Spinal cord (tissue), 10 donors: ENCODE data around the gene COL25A1. TPM values are rescaled to one million over a fixed set of nuclear protein-coding genes. Genes with fewer than 3 reads are reported as not detected.

Source experiments
- DNase-seq, 6 donors: peaks; one replicate each; pipeline versions ENCODE4 v3.0.0 to v3.0.0-alpha.2; 2013 to 2015; ENCODE audit warnings: low spot score in 6 of 6, low read depth in 4 of 6
- H3K27ac ChIP-seq: one replicate; pipeline ENCODE4 v1.5.1; 2013; ENCODE audit warnings: low read depth, low read length, control low read depth
- H3K27me3 ChIP-seq: one replicate; pipeline ENCODE4 v1.6.1; 2013; ENCODE audit warnings: low read length; ENCODE audit not compliant: control insufficient read depth, insufficient read depth
- H3K36me3 ChIP-seq: one replicate; pipeline ENCODE4 v1.6.1; 2013; ENCODE audit warnings: low read length; ENCODE audit not compliant: control insufficient read depth, insufficient read depth
- H3K4me1 ChIP-seq: one replicate; pipeline ENCODE4 v1.6.1; 2013; ENCODE audit warnings: low read length; ENCODE audit not compliant: control insufficient read depth, insufficient read depth
- H3K4me3 ChIP-seq: one replicate; pipeline ENCODE4 v1.5.1; 2013; ENCODE audit warnings: low read depth, low read length, control low read depth
- H3K9me3 ChIP-seq: one replicate; pipeline ENCODE4 v1.6.1; 2013; ENCODE audit warnings: low read length; ENCODE audit not compliant: control insufficient read depth, insufficient read depth
- WGBS: methylation state at CpG from one replicate; pipeline ENCODE4 v1.1.5; 2013; ENCODE audit warnings: missing lambda C conversion rate; ENCODE audit not compliant: insufficient coverage; 5-methylcytosine and 5-hydroxymethylcytosine counted together
- polyA plus RNA-seq, 2 donors: library from polyadenylated mRNA; unstranded; fragments of 120-200 nt; gene quantifications; one replicate each; pipeline ENCODE4 v1.2.1, GENCODE V29; 2013; ENCODE audit not compliant: insufficient read length in 2 of 2
- total RNA-seq, 2 donors: library from RNA; depleted of rRNA in 1 of 2; stranded (reverse); fragments of 120-200 nt in 1 of 2; fragments of >200 nt in 1 of 2; gene quantifications; one replicate each; pipeline versions ENCODE4 v1.2.3 to v1.2.4, GENCODE V29; 2013 to 2014
- donor health status: healthy.

The COL25A1 gene
- total and polyA plus RNA-seq, 4 donors = 9.3 to 33.6 (median 13.4) TPM

DNA sequence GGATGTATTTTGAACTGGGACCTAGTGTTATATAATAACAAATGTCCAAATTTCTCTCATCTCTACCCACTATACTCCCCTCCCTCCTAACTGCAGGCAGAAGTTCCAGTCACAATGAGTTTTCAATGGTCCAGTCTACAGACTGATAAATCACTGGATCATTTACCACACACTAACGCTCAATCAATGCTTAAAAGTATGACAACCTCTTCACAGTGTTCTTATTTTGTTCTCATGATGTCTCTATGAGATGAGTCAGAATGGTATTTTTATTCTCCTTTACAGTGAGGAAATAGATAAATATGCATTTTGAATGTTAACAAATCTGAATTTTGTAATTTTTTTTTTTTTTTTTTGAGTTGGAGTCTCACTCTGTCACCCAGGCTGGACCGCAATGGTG, 455.9 kb downstream of the COL25A1 start:
- no CpG with 5 or more reads among the region's 2 CpGs for WGBS

DNA sequence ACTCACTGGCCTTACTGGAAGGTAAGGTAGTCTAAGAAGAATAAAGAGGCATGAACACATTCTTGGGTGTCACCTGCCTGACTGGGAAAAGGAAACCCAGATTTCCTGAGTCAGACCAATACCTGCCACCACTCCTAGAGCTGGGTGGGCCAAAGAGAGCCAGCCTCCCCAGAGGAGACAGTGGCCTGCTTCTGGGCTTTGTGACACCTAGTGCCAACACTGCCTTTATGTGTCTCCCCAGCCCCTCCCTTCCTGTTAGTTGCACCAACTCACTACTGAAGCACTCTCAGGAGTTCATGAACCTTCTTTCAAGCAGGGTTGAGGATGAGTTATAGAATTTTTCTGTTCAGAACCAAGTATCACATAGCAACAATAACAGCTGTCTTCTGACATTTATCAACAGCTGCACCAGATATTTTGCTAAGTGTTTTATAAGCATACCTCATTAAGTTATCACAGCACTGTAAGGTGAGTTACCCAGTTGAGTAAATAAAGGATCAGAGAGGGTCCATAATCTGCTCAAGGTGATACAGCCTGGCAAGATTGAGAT, 462.0 kb downstream of the COL25A1 start:
- Histone ChIP-seq H3K36me3 (no peaks in the 10 kb centered on the region), H3K9me3 (no peaks in the 10 kb centered on the region), H3K4me3 (no peak overlapping the region), H3K27ac (no peak overlapping the region), H3K4me1 (no peaks in the 10 kb centered on the region), H3K27me3 (no peaks in the 10 kb centered on the region)
- DNase-seq = no peak

More for the DNA sequence above, 455.9 kb downstream of the COL25A1 start:
- H3K36me3 ChIP-seq = no peaks in the 10 kb centered on the region
- H3K9me3 ChIP-seq = no peaks in the 10 kb centered on the region
- no peaks in the 10 kb centered on the region for H3K27me3 ChIP-seq
- H3K4me3 ChIP-seq = no peak overlapping the region
- H3K27ac ChIP-seq = no peak overlapping the region
- H3K4me1 ChIP-seq = no peaks in the 10 kb centered on the region
- no peak for DNase-seq

DNA sequence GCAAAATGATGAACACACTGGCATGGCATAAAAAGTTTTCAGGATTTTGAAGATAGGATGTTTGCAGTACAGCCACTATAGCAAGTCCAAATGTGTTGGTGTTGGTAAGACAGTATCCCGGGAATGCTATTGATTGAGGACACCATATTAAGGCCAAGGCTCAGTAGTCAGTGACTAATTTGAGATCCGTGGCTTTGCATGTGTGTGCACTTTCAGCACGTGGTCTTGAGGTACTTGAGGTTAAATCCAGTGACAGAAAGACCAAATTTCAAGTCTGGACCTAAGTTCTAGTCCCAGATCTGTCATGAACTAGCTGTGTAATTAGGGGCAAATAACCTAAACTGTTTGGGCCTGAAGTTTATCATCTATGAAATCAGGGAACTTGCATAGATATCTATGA, 463.1 kb downstream of the COL25A1 start:
- 83% methylated on average over 3 of the region's 3 CpGs for WGBS
- no peaks in the 10 kb centered on the region for H3K36me3 ChIP-seq
- H3K27ac ChIP-seq = no peak overlapping the region
- no peak overlapping the region for H3K4me3 ChIP-seq
- H3K27me3 ChIP-seq = no peaks in the 10 kb centered on the region
- DNase-seq = no peak
- no peaks in the 10 kb centered on the region for H3K4me1 ChIP-seq
- H3K9me3 ChIP-seq = no peaks in the 10 kb centered on the region

DNA sequence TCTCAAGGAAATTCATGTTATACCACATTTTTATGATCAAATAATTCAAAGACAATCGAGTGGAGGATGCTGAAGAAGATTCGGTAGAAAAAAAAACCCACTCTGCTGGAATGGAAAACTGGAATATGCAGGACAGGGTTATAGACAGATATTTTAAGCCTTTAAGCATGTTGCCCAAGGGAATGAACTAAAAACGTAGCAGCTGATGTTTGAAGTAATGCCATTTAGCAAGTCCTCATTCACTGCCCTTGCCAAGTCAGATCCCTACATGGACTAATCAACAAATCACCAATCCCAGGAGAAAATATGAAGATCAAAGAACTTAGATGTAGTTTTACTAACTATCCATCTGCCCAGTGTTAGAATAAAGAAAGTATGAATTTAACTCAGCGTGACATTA, 464.0 kb downstream of the COL25A1 start:
- DNase-seq = no peak
- WGBS = no CpG with 5 or more reads among the region's 4 CpGs

DNA sequence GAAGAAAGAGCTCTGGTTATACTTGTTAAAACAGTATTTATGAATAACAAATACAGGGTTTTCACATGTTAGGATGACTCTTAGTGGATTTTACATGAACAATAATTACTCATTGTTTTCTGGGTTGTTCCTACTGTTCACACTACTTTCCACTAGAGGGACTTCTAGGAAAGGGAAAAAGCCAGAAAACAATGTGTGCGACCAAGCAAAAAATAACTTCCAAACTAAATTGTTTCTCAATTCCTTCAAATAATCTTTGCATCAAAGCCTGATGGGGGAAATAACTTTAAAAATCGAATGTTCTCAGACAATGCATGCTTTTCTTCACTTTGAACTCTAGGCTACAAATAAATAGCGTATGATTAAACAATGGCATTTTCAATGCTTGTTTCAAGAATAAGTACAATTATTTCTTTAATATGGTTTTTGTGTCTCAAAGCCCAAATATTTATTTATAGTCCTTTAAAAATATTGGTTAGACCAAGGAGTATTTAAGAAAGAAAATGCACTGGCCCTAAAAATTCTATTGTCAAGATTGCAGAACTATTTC, 467.5 kb downstream of the COL25A1 start:
- Histone ChIP-seq H3K27ac (no peak overlapping the region), H3K9me3 (no peaks in the 10 kb centered on the region), H3K4me3 (no peak overlapping the region), H3K4me1 (no peaks in the 10 kb centered on the region), H3K27me3 (no peaks in the 10 kb centered on the region), H3K36me3 (no peaks in the 10 kb centered on the region)
- peak in 5 of 6 donors; percentile 20 to 90 (median 45) for DNase-seq
- no CpG with 5 or more reads among the region's 3 CpGs for WGBS

More for the DNA sequence above, 464.0 kb downstream of the COL25A1 start:
- Histone ChIP-seq H3K4me1 (no peaks in the 10 kb centered on the region), H3K27ac (no peak overlapping the region), H3K4me3 (no peak overlapping the region), H3K36me3 (no peaks in the 10 kb centered on the region), H3K9me3 (no peaks in the 10 kb centered on the region), H3K27me3 (no peaks in the 10 kb centered on the region)

DNA sequence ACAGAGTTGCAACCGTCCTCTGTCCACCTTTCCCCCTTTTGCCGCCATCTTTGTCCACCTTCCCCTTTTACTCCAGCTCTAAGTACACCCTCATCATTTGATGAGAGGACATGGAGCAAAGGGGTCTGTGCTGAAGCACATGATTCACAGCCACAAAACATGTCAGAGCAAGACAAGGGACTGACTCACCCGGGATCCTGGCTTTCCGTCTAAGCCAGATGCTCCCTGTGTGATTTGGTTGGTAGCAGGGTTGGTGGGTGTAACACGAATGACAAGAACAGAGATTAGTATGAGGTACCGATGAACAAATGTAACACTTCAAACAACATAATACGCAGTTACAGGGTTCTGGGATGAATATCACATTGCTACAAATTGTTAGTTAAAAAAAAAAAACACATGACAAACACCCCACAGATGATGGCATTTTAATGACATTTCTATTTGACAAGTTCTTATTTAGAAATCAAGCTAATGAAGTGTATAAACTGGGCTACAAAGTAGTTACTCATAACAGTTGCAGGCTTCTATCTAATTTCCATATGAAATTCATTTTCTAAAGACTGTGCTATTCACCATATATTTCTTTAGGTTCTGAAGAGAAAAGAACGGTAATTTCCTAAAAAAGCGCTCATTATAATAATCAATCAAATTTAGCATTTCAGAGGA, 468.2 kb downstream of the COL25A1 start:
- Histone ChIP-seq H3K4me3 (no peak overlapping the region), H3K27ac (no peak overlapping the region), H3K9me3 (no peaks in the 10 kb centered on the region), H3K36me3 (no peaks in the 10 kb centered on the region), H3K27me3 (no peaks in the 10 kb centered on the region), H3K4me1 (no peaks in the 10 kb centered on the region)
- peak in 1 of 6 donors; percentile 21 for DNase-seq
- 40% methylated on average over 1 of the region's 9 CpGs for WGBS

DNA sequence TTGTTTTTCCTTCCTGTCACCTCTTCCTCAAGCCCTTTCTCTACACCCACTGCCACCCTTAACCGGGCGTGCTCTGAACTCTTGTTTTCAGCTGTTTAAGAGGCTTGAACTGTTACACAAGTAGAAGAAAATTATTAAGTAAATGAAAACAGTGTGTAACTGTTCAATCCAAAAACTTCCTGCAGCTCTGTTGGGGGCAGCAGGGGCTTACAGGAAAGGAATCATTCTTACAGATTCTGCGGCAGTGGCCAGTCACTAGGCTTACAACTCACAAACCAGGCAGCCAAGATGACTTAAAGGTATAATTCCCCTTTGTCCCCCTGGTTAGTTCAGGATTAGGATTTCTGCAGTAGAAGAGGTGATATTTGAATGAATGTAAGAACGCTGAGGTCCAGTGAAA, 469.4 kb downstream of the COL25A1 start:
- no peaks in the 10 kb centered on the region for H3K9me3 ChIP-seq
- WGBS = 75% methylated on average over 2 of the region's 4 CpGs
- no peak overlapping the region for H3K27ac ChIP-seq
- no peaks in the 10 kb centered on the region for H3K27me3 ChIP-seq
- no peak overlapping the region for H3K4me3 ChIP-seq
- peak in 1 of 6 donors; percentile 31 for DNase-seq
- no peaks in the 10 kb centered on the region for H3K4me1 ChIP-seq
- no peaks in the 10 kb centered on the region for H3K36me3 ChIP-seq

DNA sequence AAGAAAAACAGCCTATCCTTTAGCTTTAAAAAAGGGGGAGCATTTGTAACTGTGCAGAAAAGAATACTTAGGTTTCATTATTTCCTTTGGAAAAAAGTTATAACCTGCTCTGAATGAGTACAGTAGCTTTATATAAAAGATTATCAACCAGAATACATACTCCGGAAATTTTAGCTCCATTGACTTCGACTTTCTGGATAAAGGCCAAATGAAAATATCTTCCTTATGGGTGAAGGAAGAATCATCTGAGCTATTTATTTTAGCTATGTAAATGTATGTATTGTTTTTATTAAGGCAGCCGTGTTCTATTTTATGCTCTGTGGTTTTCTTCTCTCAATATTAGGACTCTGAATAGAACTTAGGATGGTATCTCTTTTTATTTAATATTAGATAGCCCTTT, 470.6 kb downstream of the COL25A1 start:
- Histone ChIP-seq H3K4me3 (no peak overlapping the region), H3K4me1 (no peaks in the 10 kb centered on the region), H3K36me3 (no peaks in the 10 kb centered on the region), H3K27ac (no peak overlapping the region), H3K27me3 (no peaks in the 10 kb centered on the region), H3K9me3 (no peaks in the 10 kb centered on the region)
- no peak for DNase-seq
- WGBS = no CpG with 5 or more reads among the region's 3 CpGs

DNA sequence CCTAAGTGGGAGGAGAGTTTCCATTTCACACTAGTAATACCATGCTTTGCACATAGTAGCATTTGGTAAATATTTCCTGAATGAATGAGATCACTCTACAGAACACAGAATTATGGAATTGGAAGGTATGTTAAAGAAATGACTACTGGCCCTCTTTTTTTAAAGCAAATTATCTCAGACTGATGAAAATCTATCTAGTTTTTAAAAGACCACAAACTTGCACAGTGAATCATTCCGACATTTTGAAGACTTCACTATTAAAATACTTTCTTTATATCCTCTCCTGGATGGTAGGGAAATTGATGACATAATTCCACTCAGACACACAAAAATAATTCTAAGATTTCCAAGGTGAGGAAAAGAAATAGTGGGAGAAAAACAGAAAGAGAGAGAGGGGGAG, 471.2 kb downstream of the COL25A1 start:
- Histone ChIP-seq H3K4me1 (no peaks in the 10 kb centered on the region), H3K9me3 (no peaks in the 10 kb centered on the region), H3K27me3 (no peaks in the 10 kb centered on the region), H3K27ac (no peak overlapping the region), H3K4me3 (no peak overlapping the region), H3K36me3 (no peaks in the 10 kb centered on the region)
- WGBS = no CpG with 5 or more reads among the region's 1 CpG
- DNase-seq = no peak
